Ovary (tissue), 9 donors: ENCODE measurements around the gene SLIT3. TPM values are rescaled to one million over a fixed set of nuclear protein-coding genes. Genes with fewer than 3 reads are reported as not detected.

Experiments used
- DNase-seq, 5 donors: peaks; one replicate each; pipeline ENCODE4 v3.0.0-alpha.2; 2019 to 2020
- H3K27ac ChIP-seq, 2 donors: fragments of 200-600 bp; one replicate each; pipeline versions ENCODE4 v1.5.1 to v1.8.0; 2019 to 2022
- H3K27me3 ChIP-seq: fragments of 200-600 bp; one replicate; pipeline ENCODE4 v1.8.0; 2022
- H3K36me3 ChIP-seq: fragments of 200-600 bp; sonication (generic); one replicate; pipeline ENCODE4 v1.5.1; 2019
- H3K4me1 ChIP-seq: one replicate; pipeline ENCODE4 v1.8.1; 2013; ENCODE audit warnings: mild to moderate bottlenecking, moderate library complexity; ENCODE audit not compliant: insufficient read depth
- H3K4me3 ChIP-seq: fragments of 200-600 bp; sonication (generic); one replicate; pipeline ENCODE4 v1.5.1; 2017
- H3K9me3 ChIP-seq, 2 donors: fragments of 200-600 bp in 1 of 2; sonication (generic) in 1 of 2; one replicate each; pipeline versions ENCODE4 v1.5.1 to v1.8.1; 2013 to 2019; ENCODE audit warnings: mild to moderate bottlenecking in 1 of 2, moderate library complexity in 1 of 2
- EP300 ChIP-seq: sonication (generic); formaldehyde crosslinking; IDR thresholded peaks from one replicate; pipeline ENCODE4 v1.6.1; 2017; ENCODE audit warnings: antibody characterized with exemption
- POLR2A ChIP-seq: fragments of 450-650 bp; IDR thresholded peaks from one replicate; pipeline ENCODE4 v1.6.1; 2017; ENCODE audit warnings: antibody characterized with exemption, mild to moderate bottlenecking, moderate library complexity
- WGBS, 3 donors: extraction: QIAGEN DNeasy Blood & Tissue Kit in 1 of 3; methylation state at CpG; one replicate each; pipeline versions ENCODE4 v1.1.5 to v1.1.7; 2013 to 2017; 5-methylcytosine and 5-hydroxymethylcytosine counted together
- intact Hi-C, 4 donors: fragments of 100-400 bp; cut with DNase I; formaldehyde crosslinking; loops; one replicate each; pipeline versions ENCODE4 v1.11.0 to v1.15.1; 2022 to 2023
- polyA plus RNA-seq, 2 donors: library from polyadenylated mRNA; stranded (reverse); fragments of 200-250 nt in 1 of 2; fragments of 350-450 nt in 1 of 2; fragmentation: Illumina TruSeq in 1 of 2; extraction: RNeasy Lipid Tissue Mini Kit (QIAGEN cat#74804) in 1 of 2; gene quantifications; one replicate each; pipeline ENCODE4 v1.2.3, GENCODE V29; 2013 to 2014
- total RNA-seq, 7 donors: library from RNA; depleted of rRNA in 2 of 7; stranded (reverse); fragments of >200 nt in 2 of 7; fragmentation: NEBNext Ultra II Directional in 3 of 7; extraction: Animal tissue kit (Norgen Biotek cat#: 25700) in 3 of 7; gene quantifications; one replicate each; pipeline versions ENCODE4 v1.1.0 to v1.2.4, GENCODE V29; 2016 to 2023
- TF ChIP-seq, protein P1 (sequence below), 3 donors: fragments of 450-650 bp in 2 of 3; fragments of 200-600 bp in 1 of 3; IDR thresholded peaks; one replicate each; pipeline versions ENCODE4 v1.5.1 to v1.8.0; 2016 to 2022; ENCODE audit warnings: antibody characterized with exemption in 3 of 3, mild to moderate bottlenecking in 1 of 3
- donor health status: DM: no; HTN: no; CAD: no; lungs with moderate emphysema.
- donor health status: DM: no; HTN: no; CAD: no.
- donor health status: Bipolar disorder and iron deficiency.
- donor health status: DM: yes; HTN: yes; CAD: no.
- donor health status: DM: no; HTN: no; CAD: no.
- donor health status: DM: yes; HTN: yes; CAD: no.

The SLIT3 gene
- total and polyA plus RNA-seq, 9 donors, result 10.3 to 106 (median 24.4) TPM

DNA sequence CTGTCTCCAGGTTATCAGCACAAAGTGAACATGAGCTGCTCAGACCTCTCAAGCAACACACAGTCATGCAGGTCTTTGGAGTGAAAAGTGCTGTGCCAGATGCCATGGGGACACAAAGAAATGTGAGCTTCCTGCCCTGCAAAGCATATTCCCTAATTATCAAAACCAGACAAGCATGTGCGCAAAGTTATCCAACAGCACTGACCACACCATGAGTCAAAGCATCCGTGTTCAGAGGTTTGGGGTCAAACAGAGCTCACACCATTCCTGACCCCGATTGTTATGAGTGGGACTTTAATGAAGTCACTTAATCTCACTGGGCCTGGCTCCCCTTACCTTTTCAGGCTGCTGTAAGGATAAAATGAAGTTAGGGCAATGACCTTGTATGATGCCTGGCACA, 138.5 kb downstream of the SLIT3 start:
- Histone ChIP-seq H3K4me1 (peaks cover 6% of the 10 kb centered on the region), H3K4me3 (no peak overlapping the region), H3K27ac (no peak overlapping the region), H3K9me3 (no peaks in the 10 kb centered on the region), H3K36me3 (no peaks in the 10 kb centered on the region), H3K27me3 (no peaks in the 10 kb centered on the region)
- TF ChIP-seq, protein P1, sequence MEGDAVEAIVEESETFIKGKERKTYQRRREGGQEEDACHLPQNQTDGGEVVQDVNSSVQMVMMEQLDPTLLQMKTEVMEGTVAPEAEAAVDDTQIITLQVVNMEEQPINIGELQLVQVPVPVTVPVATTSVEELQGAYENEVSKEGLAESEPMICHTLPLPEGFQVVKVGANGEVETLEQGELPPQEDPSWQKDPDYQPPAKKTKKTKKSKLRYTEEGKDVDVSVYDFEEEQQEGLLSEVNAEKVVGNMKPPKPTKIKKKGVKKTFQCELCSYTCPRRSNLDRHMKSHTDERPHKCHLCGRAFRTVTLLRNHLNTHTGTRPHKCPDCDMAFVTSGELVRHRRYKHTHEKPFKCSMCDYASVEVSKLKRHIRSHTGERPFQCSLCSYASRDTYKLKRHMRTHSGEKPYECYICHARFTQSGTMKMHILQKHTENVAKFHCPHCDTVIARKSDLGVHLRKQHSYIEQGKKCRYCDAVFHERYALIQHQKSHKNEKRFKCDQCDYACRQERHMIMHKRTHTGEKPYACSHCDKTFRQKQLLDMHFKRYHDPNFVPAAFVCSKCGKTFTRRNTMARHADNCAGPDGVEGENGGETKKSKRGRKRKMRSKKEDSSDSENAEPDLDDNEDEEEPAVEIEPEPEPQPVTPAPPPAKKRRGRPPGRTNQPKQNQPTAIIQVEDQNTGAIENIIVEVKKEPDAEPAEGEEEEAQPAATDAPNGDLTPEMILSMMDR (IDR thresholded peaks at IDR 0.05), result no peak
- no peak for TF ChIP-seq POLR2A
- no peak for TF ChIP-seq EP300
- no peak for DNase-seq
- intact Hi-C loops, result no loop called here
- WGBS, 3 donors, result 53 to 78% (median 63%) methylated on average over 3 of the region's 3 CpGs

DNA sequence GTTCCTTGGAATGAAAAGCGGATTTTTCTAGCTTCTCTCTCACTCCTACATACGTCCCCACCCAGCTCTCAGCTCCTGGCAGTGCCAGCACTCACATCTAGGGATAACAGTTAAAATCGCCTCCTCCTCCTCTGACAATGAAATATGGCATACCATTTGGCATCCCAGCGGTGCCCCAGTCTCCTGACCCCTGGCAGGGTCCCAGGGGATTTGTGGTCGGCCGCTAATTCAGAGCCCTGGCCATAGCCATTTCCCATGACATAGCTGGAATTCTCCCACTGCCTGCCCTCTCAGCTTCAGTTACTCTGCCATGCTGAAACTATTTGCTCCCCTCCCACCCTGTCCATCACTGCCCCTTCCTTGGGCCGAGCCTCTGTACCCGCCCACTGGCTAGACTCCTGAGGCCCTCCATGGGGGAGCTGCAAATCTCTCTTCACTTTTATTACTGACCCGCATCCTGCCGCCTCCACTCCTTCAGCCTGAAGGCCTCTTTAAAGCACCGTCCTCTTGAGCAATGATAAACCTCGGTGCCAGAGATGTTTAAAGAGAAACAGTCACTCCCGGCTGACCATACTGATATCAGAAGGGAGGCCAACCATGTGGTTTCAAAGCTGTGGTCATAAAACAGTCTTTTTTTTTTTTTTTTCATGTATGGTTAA, 139.8 kb downstream of the SLIT3 start:
- peaks cover 6% of the 10 kb centered on the region for H3K4me1 ChIP-seq
- no peak overlapping the region for H3K4me3 ChIP-seq
- H3K27me3 ChIP-seq, result no peaks in the 10 kb centered on the region
- intact Hi-C loops, result no loop called here
- peak overlapping the region in 1 of 2 donors; percentile 55 for H3K27ac ChIP-seq
- no peaks in the 10 kb centered on the region for H3K36me3 ChIP-seq
- 7 to 19% (median 10%) methylated on average over 13 of the region's 13 CpGs for WGBS, 3 donors
- DNase-seq, result peak; percentile 32 to 71 (median 60)
- H3K9me3 ChIP-seq, result no peaks in the 10 kb centered on the region
- TF ChIP-seq, protein P1 (IDR thresholded peaks at IDR 0.05), result no peak
- TF ChIP-seq POLR2A (no peak), EP300 (no peak)

DNA sequence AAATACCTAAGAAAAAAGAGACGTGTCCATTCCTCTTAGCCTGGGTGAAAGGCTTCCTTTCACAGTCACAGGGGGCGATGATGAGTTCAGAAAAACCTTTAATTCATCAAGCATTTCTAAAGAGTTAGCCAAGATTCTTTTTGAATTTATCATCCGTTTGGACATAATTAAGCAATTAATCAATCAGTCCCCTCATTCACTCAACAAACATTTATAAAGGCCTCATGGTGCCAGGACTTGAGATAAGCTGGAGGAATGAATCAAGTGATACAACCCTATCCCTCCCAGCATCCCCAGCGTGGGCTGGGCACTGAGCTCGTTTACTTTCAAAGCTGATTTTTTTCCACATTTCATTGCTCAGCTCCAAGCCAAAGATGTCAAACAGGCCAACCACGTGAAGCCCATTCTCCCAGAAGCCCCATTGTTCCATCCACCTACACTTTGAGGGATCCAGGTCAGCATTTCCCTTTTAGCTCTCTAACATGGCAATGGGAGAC, 140.5 kb downstream of the SLIT3 start:
- Histone ChIP-seq H3K36me3 (no peaks in the 10 kb centered on the region), H3K9me3 (no peaks in the 10 kb centered on the region), H3K27me3 (no peaks in the 10 kb centered on the region), H3K4me3 (no peak overlapping the region), H3K27ac (peak overlapping the region in 1 of 2 donors; percentile 55), H3K4me1 (peaks cover 6% of the 10 kb centered on the region)
- 43 to 55% (median 45%) methylated on average over 6 of the region's 6 CpGs for WGBS, 3 donors
- intact Hi-C loops, result no loop called here
- no peak for DNase-seq
- TF ChIP-seq EP300 (no peak), POLR2A (no peak)
- TF ChIP-seq, protein P1 (IDR thresholded peaks at IDR 0.05), result no peak

DNA sequence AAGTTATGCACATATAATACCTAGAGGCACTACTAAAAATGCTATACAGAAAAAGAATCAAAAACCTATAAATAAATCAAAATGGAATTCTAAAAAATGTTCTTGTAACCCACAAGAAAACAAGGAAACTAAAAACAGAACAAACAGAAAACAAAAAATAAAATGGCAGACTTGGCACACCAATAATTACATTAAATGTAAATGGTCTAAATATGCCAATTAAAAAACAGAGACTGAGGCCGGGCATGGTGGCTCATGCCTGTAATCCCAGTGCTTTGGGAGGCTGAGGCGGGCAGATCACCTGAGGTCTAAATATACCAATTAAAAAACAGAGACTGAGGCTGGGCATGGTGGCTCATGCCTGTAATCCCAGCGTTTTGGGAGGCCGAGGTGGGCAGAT, 142.2 kb downstream of the SLIT3 start:
- Histone ChIP-seq H3K9me3 (no peaks in the 10 kb centered on the region), H3K27me3 (no peaks in the 10 kb centered on the region), H3K27ac (no peak overlapping the region), H3K4me1 (peaks cover 6% of the 10 kb centered on the region), H3K4me3 (no peak overlapping the region), H3K36me3 (no peaks in the 10 kb centered on the region)
- no peak for DNase-seq
- no peak for TF ChIP-seq POLR2A
- no peak for TF ChIP-seq EP300
- TF ChIP-seq, protein P1 (IDR thresholded peaks at IDR 0.05), result no peak
- 96 to 97% (median 97%) methylated on average over 4 of the region's 4 CpGs for WGBS, 3 donors
- intact Hi-C loops, result no loop called here
